ENCODE data around the gene HECW1.

HECW1 gene

DNA sequence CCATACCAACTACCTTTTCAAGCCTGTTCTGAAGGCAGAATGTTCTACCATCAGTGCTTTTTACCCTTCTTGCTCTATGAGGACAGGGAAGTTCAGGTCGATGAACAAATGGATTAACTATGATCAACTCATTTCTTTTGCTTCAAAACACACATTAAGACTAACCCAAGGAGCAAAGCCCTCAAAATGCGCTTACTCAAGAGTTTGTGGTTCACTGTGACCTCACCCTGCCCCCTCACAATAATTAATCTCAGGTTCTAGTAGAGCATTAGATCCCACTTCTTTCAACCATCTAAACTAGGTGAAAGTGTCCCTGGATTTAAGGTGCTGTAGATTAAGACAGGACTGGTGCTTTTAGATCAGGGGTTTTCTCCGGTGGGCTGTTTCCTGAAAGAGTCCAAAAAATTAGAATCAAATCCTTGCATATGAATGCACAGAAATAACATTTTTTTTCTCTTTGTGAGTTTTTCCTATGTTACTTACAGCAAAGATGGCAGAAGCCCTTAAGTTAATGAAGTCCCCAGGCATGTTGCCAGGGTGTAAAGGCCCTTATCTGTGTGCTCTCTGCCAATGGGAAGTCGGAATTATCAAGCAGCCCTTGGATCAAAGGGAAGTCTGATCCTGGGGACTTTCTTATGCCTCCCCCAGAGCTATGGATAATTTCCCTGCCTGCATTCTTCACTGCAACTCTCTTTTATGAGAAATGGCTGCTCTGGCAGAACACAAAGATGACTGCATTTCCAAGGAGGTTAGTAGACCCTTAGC lies 264.9 kb downstream of the HECW1 start:
- no peak for DNase-seq
- in situ Hi-C loops (cut with HindIII; ENCODE audit: low pct_ligation_motif_present, low pct_unique_long_range_greater_than_20kb, low sequenced_read_pairs), result no loop called here

GRCh38 chr7:43379210-43379609 lies 266.8 kb downstream of the HECW1 start:
- in situ Hi-C loops (cut with HindIII; ENCODE audit: low pct_ligation_motif_present, low pct_unique_long_range_greater_than_20kb, low sequenced_read_pairs), result no loop called here
- no peak for DNase-seq

DNA sequence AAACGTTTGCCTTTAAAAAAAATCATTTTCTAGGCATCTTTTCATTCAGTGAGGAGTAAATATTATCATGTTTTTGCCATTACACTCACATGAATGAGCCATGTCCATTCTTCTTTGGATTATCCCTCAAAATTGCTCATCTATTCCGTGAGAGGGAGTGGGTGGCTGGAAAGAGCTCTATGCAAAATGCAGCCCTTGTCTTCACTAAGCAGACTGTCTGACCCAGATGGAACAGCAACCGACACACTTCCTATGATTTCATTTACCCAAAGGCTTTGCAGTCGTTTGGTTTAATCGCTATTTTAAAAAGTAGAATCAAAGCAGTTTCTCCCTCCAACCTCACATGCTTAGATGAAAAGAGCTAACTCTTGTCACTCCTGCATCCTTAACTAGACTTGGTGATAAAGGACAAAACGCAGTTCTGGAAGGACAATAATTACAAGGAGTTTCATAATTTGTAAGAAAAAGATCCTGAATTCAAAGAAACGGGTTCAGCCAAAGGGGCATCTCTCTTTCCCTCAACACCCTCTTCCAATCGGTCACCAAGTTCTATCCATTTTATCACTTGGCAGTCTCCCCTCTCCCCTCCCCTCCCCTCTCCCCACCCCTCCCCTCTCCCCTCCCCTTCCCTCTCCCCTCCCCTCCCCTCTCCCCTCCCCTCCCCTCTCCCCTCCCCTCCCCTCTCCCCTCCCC lies 272.3 kb downstream of the HECW1 start:
- no peak for DNase-seq
- in situ Hi-C loops (cut with HindIII; ENCODE audit: low pct_ligation_motif_present, low pct_unique_long_range_greater_than_20kb, low sequenced_read_pairs), result no loop called here

- no peak for DNase-seq
- in situ Hi-C loops (cut with HindIII; ENCODE audit: low pct_ligation_motif_present, low pct_unique_long_range_greater_than_20kb, low sequenced_read_pairs), result no loop called here
These were observed 272.8 kb downstream of the HECW1 start for GRCh38 chr7:43385309-43385680.

GRCh38 chr7:43385856-43386255 lies 273.4 kb downstream of the HECW1 start:
- in situ Hi-C loops (cut with HindIII; ENCODE audit: low pct_ligation_motif_present, low pct_unique_long_range_greater_than_20kb, low sequenced_read_pairs), result no loop called here
- DNase-seq, result no peak

DNA sequence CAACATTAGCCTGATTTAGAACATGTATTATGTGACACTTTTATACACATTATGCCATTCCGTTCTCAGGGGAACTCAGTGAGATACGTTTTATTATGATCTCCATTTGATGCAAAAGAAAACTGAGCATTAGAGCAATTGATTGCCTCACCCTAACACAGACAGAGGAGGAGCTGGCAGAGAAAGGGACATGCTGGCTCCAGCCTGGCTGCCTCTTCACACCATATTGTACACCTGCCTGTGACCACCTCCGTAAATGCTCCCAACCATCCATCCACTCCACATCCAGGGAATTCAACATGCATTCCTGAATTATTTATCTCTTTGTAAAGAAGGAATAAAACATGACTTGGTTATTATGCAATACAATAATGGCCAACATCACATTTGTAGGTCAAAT lies 275.5 kb downstream of the HECW1 start:
- no peak for DNase-seq
- in situ Hi-C loops (cut with HindIII; ENCODE audit: low pct_ligation_motif_present, low pct_unique_long_range_greater_than_20kb, low sequenced_read_pairs), result no loop called here

GRCh38 chr7:43390576-43390975 lies 278.1 kb downstream of the HECW1 start:
- in situ Hi-C loops (cut with HindIII; ENCODE audit: low pct_ligation_motif_present, low pct_unique_long_range_greater_than_20kb, low sequenced_read_pairs), result no loop called here
- no peak for DNase-seq

DNA sequence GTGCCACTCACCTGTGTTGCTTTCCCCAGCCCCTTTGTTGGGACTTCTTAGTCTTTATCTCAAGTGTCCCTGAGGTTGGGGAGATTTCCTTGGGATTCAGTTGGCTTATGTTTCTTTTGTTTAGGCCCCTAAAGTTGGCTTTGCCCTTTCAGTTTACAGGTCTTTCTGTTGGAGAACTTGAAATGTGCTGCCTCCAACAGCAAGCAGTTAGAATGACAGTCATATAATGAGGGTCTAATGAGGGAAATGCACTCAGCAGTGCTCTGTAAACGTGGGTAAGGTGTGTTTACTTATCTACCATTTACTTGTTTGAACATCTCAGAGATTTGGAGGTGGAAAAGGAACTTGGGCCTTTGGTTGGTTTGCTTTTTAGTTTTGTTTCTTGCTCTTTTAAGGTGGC lies 279.1 kb downstream of the HECW1 start:
- no peak for DNase-seq
- in situ Hi-C loops (cut with HindIII; ENCODE audit: low pct_ligation_motif_present, low pct_unique_long_range_greater_than_20kb, low sequenced_read_pairs), result no loop called here

DNA sequence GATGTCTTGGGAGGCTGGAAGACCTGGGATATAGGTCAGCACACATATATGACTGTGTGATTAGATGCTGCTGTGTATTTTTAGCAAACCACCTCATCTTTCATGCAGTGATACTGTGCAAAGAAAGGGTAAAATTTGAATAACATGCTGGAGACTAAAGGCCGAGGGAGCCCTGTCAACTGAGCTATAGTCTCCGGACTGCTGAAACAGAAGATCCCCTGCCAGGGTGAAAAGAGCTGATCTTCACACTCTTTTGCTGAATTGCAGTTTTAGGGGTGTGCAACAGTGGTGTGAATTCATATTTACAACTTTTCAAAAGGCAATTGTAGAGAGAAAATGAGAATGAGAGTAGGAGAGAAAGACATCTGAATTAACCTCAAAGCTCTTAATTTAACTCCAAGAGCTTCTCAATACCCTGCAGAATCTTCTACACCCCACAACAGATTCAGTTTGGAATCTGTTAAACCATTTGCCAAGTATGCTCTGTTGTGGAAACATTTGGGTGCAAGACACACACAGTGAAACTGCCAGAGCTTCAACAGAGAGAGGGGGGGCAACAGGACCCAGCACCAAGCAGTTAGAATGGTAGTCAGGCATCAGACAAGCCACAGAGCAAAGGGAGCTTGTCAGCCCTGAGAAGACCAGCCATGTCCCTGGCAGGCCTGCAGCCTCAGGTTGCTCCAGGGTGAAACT lies 280.3 kb downstream of the HECW1 start:
- in situ Hi-C loops (cut with HindIII; ENCODE audit: low pct_ligation_motif_present, low pct_unique_long_range_greater_than_20kb, low sequenced_read_pairs), result no loop called here
- DNase-seq, result no peak

DNA sequence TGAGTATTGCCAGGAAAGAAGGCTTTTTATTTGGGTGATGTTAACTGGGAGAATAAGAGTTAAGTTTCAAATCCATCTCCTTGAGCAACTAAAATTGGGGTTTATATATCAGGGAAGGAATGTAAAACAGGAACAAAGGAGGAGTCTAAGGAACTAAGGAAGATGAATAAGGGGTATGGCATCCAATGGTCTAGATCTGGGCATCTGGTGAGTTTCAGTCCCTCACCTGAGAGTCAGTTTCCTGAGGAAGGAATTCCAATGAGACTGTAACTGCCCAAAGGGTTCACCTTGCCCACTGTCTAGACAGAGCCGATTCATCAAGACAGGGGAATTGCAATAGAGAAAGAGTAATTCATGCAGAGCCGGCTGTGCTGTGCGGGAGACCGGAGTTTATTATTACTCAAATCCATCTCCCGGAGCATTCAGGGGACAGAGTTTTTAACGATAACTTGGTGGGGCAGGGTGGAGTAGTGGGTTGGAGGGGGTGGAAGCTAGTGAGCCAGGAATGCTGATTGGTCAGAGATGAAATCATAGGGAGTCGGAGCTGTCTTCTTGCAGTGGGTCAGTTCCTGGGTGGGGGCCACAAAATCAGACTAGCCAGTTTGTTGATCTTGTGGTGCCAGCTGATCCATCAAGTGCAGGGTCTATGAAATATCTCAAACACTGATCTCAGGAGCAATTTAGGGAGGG lies 282.1 kb downstream of the HECW1 start:
- DNase-seq, result no peak

DNA sequence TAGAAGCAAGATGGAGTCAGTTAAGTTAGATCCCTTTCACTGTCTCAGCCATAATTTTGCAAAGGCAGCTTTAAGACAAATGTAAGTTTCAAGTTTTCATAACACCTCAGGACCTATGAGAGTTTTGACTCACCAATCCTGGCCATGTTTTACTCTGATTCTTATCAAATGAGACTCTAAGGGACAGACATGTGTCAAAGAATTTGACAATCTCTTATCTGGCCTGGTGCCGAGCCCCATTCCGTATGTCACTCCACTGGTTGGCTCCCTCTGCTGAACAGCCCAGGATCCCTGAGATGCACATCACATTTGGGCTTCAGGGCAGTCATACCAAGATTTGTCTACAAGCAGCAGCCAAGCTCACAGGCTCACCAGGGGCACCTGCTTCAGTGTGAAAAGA lies 282.9 kb downstream of the HECW1 start:
- in situ Hi-C loops (cut with HindIII; ENCODE audit: low pct_ligation_motif_present, low pct_unique_long_range_greater_than_20kb, low sequenced_read_pairs), result no loop called here
- DNase-seq, result no peak

More for the DNA sequence above, 282.1 kb downstream of the HECW1 start:
- in situ Hi-C loops (cut with HindIII; ENCODE audit: low pct_ligation_motif_present, low pct_unique_long_range_greater_than_20kb, low sequenced_read_pairs), result no loop called here

- no peak for DNase-seq
- in situ Hi-C loops (cut with HindIII; ENCODE audit: low pct_ligation_motif_present, low pct_unique_long_range_greater_than_20kb, low sequenced_read_pairs), result no loop called here
These were observed 283.8 kb downstream of the HECW1 start for GRCh38 chr7:43396187-43396740.

DNA sequence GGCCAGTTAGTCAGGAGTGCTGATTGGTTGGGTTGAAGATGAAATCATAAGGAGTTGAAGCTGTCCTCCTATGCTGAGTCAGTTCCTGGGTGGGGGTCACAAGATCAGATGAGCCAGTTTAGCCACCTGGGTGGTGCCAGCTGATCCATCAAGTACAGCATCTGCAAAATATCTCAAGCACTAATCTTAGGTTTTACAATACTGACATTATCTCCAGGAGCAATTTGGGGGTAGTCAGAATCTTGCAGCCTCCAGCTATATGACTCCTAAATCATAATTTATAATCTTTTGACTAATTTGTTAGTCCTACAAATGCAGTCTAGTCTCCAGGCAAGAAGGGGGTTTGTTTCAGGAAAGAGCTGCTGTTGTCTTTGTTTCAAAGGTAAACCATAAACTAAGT lies 286.4 kb downstream of the HECW1 start:
- DNase-seq, result no peak
- in situ Hi-C loops (cut with HindIII; ENCODE audit: low pct_ligation_motif_present, low pct_unique_long_range_greater_than_20kb, low sequenced_read_pairs), result no loop called here

- no peak for DNase-seq
- in situ Hi-C loops (cut with HindIII; ENCODE audit: low pct_ligation_motif_present, low pct_unique_long_range_greater_than_20kb, low sequenced_read_pairs), result no loop called here
These were observed 293.5 kb downstream of the HECW1 start for GRCh38 chr7:43405948-43406347.

DNA sequence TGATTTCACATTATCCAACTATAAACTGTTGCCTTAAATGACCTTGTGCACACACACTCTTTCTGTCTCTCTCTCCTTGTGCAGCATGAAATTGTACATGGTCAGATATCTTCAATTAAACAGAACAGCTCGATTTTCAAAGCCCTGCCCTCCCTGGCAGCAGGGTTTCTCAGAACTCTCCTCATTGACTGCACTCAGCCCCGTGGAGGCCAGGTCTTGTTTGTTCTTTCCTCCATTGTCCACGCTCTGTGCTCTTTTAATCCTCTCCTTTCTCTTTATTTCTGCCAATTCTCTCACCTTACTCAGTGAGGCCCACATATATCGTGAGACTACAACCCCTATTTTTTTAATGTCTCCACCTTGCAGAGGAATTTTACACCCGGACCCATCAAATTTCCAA lies 294.5 kb downstream of the HECW1 start:
- in situ Hi-C loops (cut with HindIII; ENCODE audit: low pct_ligation_motif_present, low pct_unique_long_range_greater_than_20kb, low sequenced_read_pairs), result no loop called here
- DNase-seq, result no peak

DNA sequence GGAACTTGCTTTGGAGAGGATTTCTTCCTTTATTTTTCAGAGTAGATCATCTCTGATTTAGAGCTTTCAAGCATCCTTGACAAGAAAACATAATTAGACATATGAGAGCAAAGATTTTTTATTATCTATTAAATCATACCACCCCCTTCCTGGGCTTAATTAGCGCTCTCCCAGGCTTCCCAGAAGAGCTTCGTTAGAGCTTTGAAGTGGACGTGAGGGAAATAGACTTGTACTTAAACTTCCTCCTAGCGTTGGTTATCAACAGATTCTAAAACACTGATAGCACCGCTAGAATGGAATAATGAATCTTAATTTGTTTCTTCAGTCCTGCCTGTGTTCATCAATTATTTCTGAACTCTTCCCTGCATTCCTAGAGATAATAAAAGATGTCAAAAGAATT lies 296.5 kb downstream of the HECW1 start:
- in situ Hi-C loops (cut with HindIII; ENCODE audit: low pct_ligation_motif_present, low pct_unique_long_range_greater_than_20kb, low sequenced_read_pairs), result no loop called here
- no peak for DNase-seq

DNA sequence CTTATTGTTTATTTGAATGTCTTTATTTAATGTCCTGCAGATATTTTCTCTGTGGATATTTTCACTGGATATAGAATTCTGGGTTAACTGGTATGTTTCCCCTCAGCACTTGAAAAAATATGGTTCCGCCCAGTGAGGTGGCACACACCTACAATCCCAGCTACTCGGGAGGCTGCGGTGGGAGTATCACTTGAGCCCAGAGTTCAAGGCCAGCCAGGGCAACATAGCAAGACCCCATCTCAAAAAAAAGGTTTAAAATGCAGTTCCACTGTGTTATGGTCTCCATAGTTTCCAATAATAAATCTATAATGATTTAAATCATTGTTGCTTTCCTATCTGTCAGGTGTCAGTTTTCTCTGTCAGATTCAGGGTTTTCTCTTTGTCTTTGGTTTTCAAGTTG lies 305.0 kb downstream of the HECW1 start:
- DNase-seq, result no peak
- in situ Hi-C loops (cut with HindIII; ENCODE audit: low pct_ligation_motif_present, low pct_unique_long_range_greater_than_20kb, low sequenced_read_pairs), result no loop called here

GRCh38 chr7:43430411-43430810 lies 318.0 kb downstream of the HECW1 start:
- in situ Hi-C loops (cut with HindIII; ENCODE audit: low pct_ligation_motif_present, low pct_unique_long_range_greater_than_20kb, low sequenced_read_pairs), result no loop called here
- no peak for DNase-seq

- DNase-seq, result no peak
- in situ Hi-C loops (cut with HindIII; ENCODE audit: low pct_ligation_motif_present, low pct_unique_long_range_greater_than_20kb, low sequenced_read_pairs), result no loop called here
These were observed 318.7 kb downstream of the HECW1 start for GRCh38 chr7:43431020-43431595.
